Activated T-helper 17 cell treated with anti-CD3 and anti-CD28 coated beads, Interleukin-2, amount 50 U/mL, for 72 hours (primary cell): ENCODE data around the gene TRIM44. TPM values are rescaled to one million over a fixed set of nuclear protein-coding genes. Genes with fewer than 3 reads are reported as not detected.
A peak's percentile ranks its signal among the peaks of the same experiment; 100 is the strongest.
"Not testable (repeated sequence)": the region's sequence is repeated elsewhere in the genome, so short reads cannot be mapped to it uniquely, and the experiment has no call there.

ENCODE experiments used
- ATAC-seq: fragments of 150-1000 bp; cut with Tn5 transposase; replicated peaks from 2 replicates; pipeline ENCODE4 v1.10.0; 2021; ENCODE audit warnings: mild to moderate bottlenecking, moderate library complexity
- H3K27ac Mint-ChIP-seq: one replicate; pipeline ENCODE4 v1.8.0; 2022; ENCODE audit warnings: mixed read lengths
- H3K27me3 Mint-ChIP-seq: one replicate; pipeline ENCODE4 v1.8.0; 2022; ENCODE audit warnings: mixed read lengths
- H3K36me3 Mint-ChIP-seq: one replicate; pipeline ENCODE4 v1.8.0; 2022; ENCODE audit warnings: low read depth, mild to moderate bottlenecking, mixed read lengths
- H3K4me1 Mint-ChIP-seq: one replicate; pipeline ENCODE4 v1.8.0; 2022; ENCODE audit warnings: mixed read lengths
- H3K4me3 Mint-ChIP-seq: one replicate; pipeline ENCODE4 v1.8.0; 2022; ENCODE audit warnings: mild to moderate bottlenecking, mixed read lengths
- H3K9me3 Mint-ChIP-seq: one replicate; pipeline ENCODE4 v1.8.0; 2022; ENCODE audit warnings: mixed read lengths
- total RNA-seq, 2 donors: library from RNA; stranded (reverse); gene quantifications; one replicate each; pipeline ENCODE4 v1.2.3, GENCODE V29; 2022

TRIM44 gene
- total RNA-seq, 2 donors from 2014 or later: 14.3 to 17.7 TPM

DNA sequence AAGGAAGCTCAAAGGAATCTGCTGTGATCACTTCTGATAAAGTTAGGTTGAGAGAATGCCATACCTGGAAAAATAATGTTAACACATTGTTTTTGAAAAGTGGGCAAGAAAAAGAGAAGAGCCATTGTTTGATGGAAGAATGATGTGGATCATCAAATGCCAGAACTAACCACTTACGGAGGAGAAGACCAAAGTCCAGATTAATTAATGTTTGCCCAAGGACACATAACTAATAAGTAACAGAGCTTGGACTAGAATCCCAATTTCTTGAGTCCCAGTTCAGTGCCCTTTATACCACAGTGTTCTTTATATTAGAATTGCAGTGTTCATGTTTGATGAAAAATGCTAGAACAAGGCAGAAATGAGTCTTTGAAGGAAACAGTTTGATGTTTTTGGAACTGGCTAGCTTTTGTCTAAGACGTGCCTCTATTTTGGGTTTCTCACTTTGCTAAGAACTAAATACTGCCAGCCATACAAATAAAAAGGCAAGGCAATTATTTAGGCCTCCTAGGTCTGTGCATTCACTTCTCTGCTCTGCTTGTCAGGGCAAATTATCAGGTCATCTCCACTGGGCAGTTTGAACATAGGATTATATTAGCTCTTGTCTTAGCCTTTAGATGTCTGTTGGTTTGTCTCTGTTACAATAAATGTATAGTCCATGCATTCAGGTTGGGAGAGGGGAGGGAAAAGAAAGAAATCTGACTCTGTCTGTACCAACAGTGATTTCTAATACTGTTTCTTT, 72.3 kb downstream of the TRIM44 start:
- Mint-ChIP-seq H3K36me3 (peaks cover 61% of the 10 kb centered on the region), H3K27ac (no peak overlapping the region), H3K27me3 (no peaks in the 10 kb centered on the region), H3K4me1 (peaks cover 4% of the 10 kb centered on the region), H3K4me3 (no peak overlapping the region), H3K9me3 (no peaks in the 10 kb centered on the region)
- ATAC-seq: no peak

DNA sequence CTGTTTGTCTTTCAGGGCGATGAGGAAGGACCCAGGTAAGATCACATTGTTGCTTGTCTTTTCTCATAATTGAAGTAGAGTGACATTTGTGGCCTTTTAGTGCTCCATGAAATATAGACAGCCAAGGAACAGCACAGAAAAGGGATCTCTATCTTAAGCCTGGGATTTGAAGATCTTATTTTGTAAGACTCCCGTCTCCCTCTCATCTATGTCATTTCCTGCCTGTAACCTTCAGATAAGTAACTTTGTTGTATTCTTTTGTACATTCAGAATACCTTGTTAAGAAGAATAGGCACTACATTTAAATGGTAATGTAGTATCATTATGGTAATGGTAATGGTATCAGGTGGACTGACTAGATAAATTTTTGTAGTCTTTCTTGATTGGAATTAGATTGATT, 72.8 kb downstream of the TRIM44 start:
- Mint-ChIP-seq H3K36me3 (peaks cover 55% of the 10 kb centered on the region), H3K27me3 (no peaks in the 10 kb centered on the region), H3K9me3 (no peaks in the 10 kb centered on the region), H3K4me1 (peaks cover 4% of the 10 kb centered on the region), H3K4me3 (no peak overlapping the region), H3K27ac (no peak overlapping the region)
- no peak for ATAC-seq

- Mint-ChIP-seq H3K9me3 (no peaks in the 10 kb centered on the region), H3K36me3 (peaks cover 54% of the 10 kb centered on the region), H3K27me3 (no peaks in the 10 kb centered on the region), H3K4me3 (no peak overlapping the region), H3K27ac (no peak overlapping the region), H3K4me1 (peaks cover 4% of the 10 kb centered on the region)
- no peak for ATAC-seq
Measured at GRCh38 chr11:35735903-35736302, 73.3 kb downstream of the TRIM44 start.

GRCh38 chr11:35736952-35737351, 74.4 kb downstream of the TRIM44 start:
- Mint-ChIP-seq H3K4me3 (no peak overlapping the region), H3K4me1 (peaks cover 4% of the 10 kb centered on the region), H3K27me3 (no peaks in the 10 kb centered on the region), H3K36me3 (peaks cover 55% of the 10 kb centered on the region), H3K27ac (no peak overlapping the region), H3K9me3 (no peaks in the 10 kb centered on the region)
- ATAC-seq: no peak

DNA sequence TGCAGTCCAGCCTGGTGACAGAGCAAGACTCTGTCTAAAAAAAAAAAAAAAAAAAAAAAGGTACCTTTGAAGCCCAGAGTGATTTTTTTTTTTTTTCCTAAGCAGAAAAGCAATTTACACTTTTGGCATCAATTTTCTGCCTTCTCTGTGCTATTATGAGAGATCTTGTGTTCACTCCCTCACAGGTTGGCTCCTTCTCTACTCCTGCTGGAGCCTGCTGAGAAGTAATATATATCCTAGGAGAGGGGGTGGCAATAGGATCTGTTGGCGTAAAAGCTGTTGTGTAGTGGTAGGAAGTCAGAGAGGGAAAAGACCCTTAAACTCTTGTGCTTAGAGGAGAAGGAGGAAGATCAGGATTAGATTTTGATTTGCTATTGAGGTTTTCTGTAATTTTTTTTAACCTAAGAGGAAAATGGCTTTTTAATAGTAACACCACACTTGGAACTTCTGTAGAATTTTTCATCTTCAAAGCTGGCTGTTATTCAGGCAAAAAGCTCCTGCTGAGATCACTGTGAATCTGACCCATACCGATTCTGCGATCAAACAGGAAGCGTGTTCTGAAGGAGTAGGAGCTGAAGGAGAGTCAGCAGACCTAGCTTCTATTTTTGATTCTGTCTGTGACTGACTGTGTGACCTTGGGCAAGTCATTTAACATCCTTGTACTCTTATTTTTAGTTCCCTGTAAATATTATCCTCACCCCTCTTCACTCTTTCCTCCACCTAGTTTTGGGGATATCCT, 77.7 kb downstream of the TRIM44 start:
- no peak overlapping the region for H3K27ac Mint-ChIP-seq
- H3K27me3 Mint-ChIP-seq: no peaks in the 10 kb centered on the region
- peak; percentile 39 for ATAC-seq
- no peaks in the 10 kb centered on the region for H3K9me3 Mint-ChIP-seq
- peaks cover 4% of the 10 kb centered on the region for H3K4me1 Mint-ChIP-seq
- H3K36me3 Mint-ChIP-seq: peaks cover 65% of the 10 kb centered on the region
- no peak overlapping the region for H3K4me3 Mint-ChIP-seq

DNA sequence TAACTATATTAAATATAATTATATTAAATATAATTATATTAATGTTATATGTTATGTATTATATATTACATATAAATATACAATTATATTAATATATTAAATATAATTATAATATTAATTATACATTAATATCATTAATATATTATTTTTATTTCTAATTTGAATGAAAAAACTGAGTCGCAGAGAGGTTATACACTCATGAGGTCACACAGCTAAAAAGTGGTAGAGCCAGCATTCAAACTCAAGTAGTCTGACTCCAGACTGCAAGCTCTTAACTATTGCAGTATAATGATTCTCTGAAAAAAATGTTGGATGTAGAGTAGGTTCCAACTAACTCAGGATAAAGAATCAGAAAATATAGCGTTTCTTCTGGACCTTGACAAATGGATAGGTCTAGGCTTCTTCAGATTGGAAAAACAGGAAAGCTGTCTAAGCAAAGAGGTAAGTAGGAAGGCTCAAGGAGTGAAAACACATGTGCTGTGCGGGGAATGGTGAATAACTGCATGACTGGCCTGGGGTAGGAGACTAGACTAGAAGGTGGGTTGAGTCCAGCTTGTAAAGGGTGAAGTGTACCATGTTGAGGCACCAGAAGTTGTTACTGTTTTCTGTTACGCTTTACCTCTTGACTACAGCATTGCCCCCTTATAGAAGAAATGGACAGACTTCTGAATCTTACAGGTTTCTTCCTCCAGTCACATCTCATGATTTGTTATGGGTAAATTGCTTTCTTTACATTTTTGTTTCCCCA, 80.3 kb downstream of the TRIM44 start:
- Mint-ChIP-seq H3K9me3 (no peaks in the 10 kb centered on the region), H3K27ac (no peak overlapping the region), H3K4me1 (no peaks in the 10 kb centered on the region), H3K36me3 (peaks cover 46% of the 10 kb centered on the region), H3K27me3 (no peaks in the 10 kb centered on the region), H3K4me3 (no peak overlapping the region)
- peak; percentile 14 for ATAC-seq

GRCh38 chr11:35746356-35747153, 84.0 kb downstream of the TRIM44 start:
- Mint-ChIP-seq H3K36me3 (peaks cover 33% of the 10 kb centered on the region), H3K9me3 (no peaks in the 10 kb centered on the region), H3K4me3 (no peak overlapping the region), H3K4me1 (no peaks in the 10 kb centered on the region), H3K27me3 (no peaks in the 10 kb centered on the region), H3K27ac (no peak overlapping the region)
- no peak for ATAC-seq

- H3K27ac Mint-ChIP-seq: no peak overlapping the region
- H3K27me3 Mint-ChIP-seq: no peaks in the 10 kb centered on the region
- peaks cover 33% of the 10 kb centered on the region for H3K36me3 Mint-ChIP-seq
- H3K9me3 Mint-ChIP-seq: no peaks in the 10 kb centered on the region
- ATAC-seq: no peak
- H3K4me1 Mint-ChIP-seq: peaks cover 7% of the 10 kb centered on the region
- H3K4me3 Mint-ChIP-seq: no peak overlapping the region
Measured at GRCh38 chr11:35747668-35748067, 85.1 kb downstream of the TRIM44 start.

- peaks cover 32% of the 10 kb centered on the region for H3K36me3 Mint-ChIP-seq
- no peak overlapping the region for H3K27ac Mint-ChIP-seq
- H3K27me3 Mint-ChIP-seq: no peaks in the 10 kb centered on the region
- H3K4me3 Mint-ChIP-seq: no peak overlapping the region
- H3K9me3 Mint-ChIP-seq: no peaks in the 10 kb centered on the region
- no peak for ATAC-seq
- H3K4me1 Mint-ChIP-seq: peaks cover 7% of the 10 kb centered on the region
Measured at GRCh38 chr11:35748644-35749043, 86.1 kb downstream of the TRIM44 start.

DNA sequence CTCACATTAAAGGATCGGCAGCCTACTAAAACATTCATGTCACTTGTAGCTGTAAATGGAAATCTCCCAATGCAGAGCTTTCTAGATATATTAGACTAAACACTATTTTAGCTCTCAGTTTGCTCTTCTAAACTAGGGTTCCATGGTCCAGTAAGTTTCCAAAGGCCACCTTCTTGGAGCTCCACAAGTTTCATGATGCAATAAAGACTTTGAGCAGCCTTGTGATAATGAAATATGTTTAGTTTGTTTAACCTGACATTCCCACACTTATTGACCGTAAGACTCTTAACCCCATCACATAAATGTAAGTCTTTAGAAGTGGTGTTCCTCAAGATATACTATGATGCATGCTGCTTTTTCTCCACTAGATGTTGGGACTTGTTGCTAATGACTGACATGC, 87.7 kb downstream of the TRIM44 start:
- Mint-ChIP-seq H3K9me3 (no peaks in the 10 kb centered on the region), H3K4me3 (no peak overlapping the region), H3K36me3 (peaks cover 21% of the 10 kb centered on the region), H3K27me3 (no peaks in the 10 kb centered on the region), H3K4me1 (peaks cover 7% of the 10 kb centered on the region), H3K27ac (no peak overlapping the region)
- ATAC-seq: no peak

DNA sequence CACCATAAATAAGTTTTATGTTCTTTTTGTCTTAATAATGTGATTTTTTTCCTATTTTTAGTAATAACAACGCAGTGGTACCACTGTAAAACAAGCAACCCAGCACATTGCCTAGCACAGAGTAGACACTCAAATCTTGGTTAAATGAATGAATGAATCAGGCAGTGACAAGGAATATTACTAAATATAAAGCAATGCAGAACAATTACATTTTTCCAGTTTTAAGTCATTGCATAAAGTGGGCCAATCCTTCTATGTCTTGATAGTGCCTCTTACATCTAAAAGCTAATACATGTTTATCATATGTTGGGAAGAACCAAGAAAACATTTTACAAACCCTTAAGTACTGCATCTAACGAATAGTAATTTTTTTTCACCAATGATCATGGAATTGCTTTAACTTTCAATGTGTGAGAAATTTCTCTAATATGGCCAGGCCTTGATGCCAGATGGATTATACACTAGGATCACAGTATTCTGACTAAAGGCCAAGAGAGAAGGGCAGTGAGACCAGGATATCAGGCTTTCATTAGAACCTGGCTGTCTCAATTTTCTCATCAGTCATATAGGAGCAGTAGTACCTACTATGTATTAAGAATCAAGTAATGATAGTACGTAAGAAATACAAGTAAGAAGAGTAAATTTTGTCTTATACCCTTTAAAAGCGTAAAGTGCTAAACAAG, 88.5 kb downstream of the TRIM44 start:
- no peaks in the 10 kb centered on the region for H3K27me3 Mint-ChIP-seq
- no peak overlapping the region for H3K27ac Mint-ChIP-seq
- peaks cover 7% of the 10 kb centered on the region for H3K4me1 Mint-ChIP-seq
- peaks cover 18% of the 10 kb centered on the region for H3K36me3 Mint-ChIP-seq
- H3K9me3 Mint-ChIP-seq: no peaks in the 10 kb centered on the region
- no peak for ATAC-seq
- H3K4me3 Mint-ChIP-seq: no peak overlapping the region

DNA sequence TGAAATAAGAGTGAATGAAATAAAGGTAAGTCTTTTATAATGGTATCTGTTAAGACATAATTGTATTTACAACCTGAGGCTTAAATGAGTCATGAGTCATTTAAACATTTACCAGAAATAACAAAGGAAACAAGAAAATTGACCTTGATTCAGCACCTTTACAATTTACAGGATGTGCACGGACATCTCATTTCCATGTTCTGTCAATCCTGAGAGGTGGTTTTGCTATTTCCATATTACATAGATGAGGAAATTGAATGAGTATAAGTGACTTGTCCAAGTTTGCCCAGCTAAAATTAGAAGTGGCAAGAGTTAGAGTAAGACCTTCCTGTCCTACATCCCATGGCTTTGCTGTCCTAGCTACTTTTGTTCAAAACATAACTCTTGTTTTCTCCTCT, 89.1 kb downstream of the TRIM44 start:
- no peak for ATAC-seq
- Mint-ChIP-seq H3K9me3 (no peaks in the 10 kb centered on the region), H3K4me1 (peaks cover 7% of the 10 kb centered on the region), H3K27ac (no peak overlapping the region), H3K36me3 (peaks cover 18% of the 10 kb centered on the region), H3K27me3 (no peaks in the 10 kb centered on the region), H3K4me3 (no peak overlapping the region)

- Mint-ChIP-seq H3K4me1 (peaks cover 7% of the 10 kb centered on the region), H3K27me3 (no peaks in the 10 kb centered on the region), H3K36me3 (peaks cover 20% of the 10 kb centered on the region), H3K9me3 (no peaks in the 10 kb centered on the region), H3K4me3 (no peak overlapping the region), H3K27ac (no peak overlapping the region)
- ATAC-seq: no peak
Measured at GRCh38 chr11:35752115-35752514, 89.5 kb downstream of the TRIM44 start.

DNA sequence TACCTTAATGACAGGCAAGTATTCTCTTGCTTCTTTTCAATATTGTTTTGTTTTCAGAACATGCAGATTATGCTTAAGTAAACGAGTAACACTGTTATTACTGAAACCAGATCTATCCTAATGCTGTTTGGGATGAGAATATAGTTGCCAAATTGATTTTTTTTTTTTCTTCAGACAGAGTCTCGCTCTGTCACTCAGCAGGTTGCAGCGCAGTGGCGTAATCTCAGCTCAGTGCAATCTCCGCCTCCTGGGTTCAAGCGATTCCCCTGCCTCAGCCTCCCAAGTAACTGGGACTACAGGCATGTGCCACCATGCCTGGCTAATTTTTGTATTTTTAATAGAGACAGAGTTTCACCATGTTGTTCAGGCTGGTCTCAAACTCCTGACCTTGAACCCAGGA, 91.0 kb downstream of the TRIM44 start:
- H3K4me3 Mint-ChIP-seq, H3K27ac Mint-ChIP-seq, H3K9me3 Mint-ChIP-seq, H3K27me3 Mint-ChIP-seq, ATAC-seq: not testable (repeated sequence)
- Mint-ChIP-seq H3K4me1 (peaks cover 13% of the 10 kb centered on the region), H3K36me3 (peaks cover 25% of the 10 kb centered on the region)
